Transverse colon (tissue), 4 donors: Measurements from ENCODE around the gene CDK17. TPM values are rescaled to one million over a fixed set of nuclear protein-coding genes. Genes with fewer than 3 reads are reported as not detected.
A peak's percentile ranks its signal among the peaks of the same experiment; 100 is the strongest.

Experiments
- DNase-seq: peaks from one replicate; pipeline ENCODE4 v3.0.0-alpha.2; 2019
- H3K27ac ChIP-seq, 4 donors: fragments of 200-600 bp; sonication (generic); 2 replicates each; pipeline ENCODE4 v1.5.1; 2016 to 2018; ENCODE audit warnings: inconsistent platforms in 4 of 4
- H3K27me3 ChIP-seq: fragments of 200-600 bp; sonication (generic); 2 replicates; pipeline ENCODE4 v1.5.1; 2017; ENCODE audit warnings: inconsistent platforms
- H3K36me3 ChIP-seq, 4 donors: fragments of 200-600 bp; sonication (generic); 2 replicates each; pipeline ENCODE4 v1.5.1; 2017 to 2019; ENCODE audit warnings: inconsistent platforms in 4 of 4
- H3K4me1 ChIP-seq, 4 donors: fragments of 200-600 bp; sonication (generic); 2 replicates each; pipeline ENCODE4 v1.5.1; 2017 to 2020; ENCODE audit warnings: inconsistent platforms in 4 of 4
- H3K4me3 ChIP-seq, 4 donors: fragments of 200-600 bp; sonication (generic); 1 replicate in 1 of 4; 2 replicates in 3 of 4; pipeline versions ENCODE4 v1.5.1 to v1.6.1; 2017 to 2019; ENCODE audit warnings: inconsistent platforms in 4 of 4
- H3K9me3 ChIP-seq, 2 donors: fragments of 200-600 bp; sonication (generic); 2 replicates each; pipeline ENCODE4 v1.5.1; 2017 to 2019; ENCODE audit warnings: inconsistent platforms in 2 of 2
- CTCF ChIP-seq, 5 experiments: fragments of 200-600 bp in 3 of 5; fragments of 450-650 bp in 2 of 5; sonication (generic) in 3 of 5; IDR thresholded peaks; 1 replicate in 2 of 5; 2 replicates in 3 of 5; pipeline ENCODE4 v1.5.1; 2016 to 2017; ENCODE audit warnings: antibody characterized with exemption in 5 of 5, inconsistent platforms in 3 of 5, mild to moderate bottlenecking in 2 of 5, moderate library complexity in 1 of 5
- EP300 ChIP-seq: sonication (generic); formaldehyde crosslinking; IDR thresholded peaks from one replicate; pipeline ENCODE4 v1.6.1; 2017; ENCODE audit warnings: antibody characterized with exemption, low read depth
- POLR2A ChIP-seq: fragments of 450-650 bp; IDR thresholded peaks from one replicate; pipeline ENCODE4 v1.6.1; 2016; ENCODE audit warnings: antibody characterized with exemption, mild to moderate bottlenecking, moderate library complexity
- POLR2AphosphoS5 ChIP-seq, 3 donors: sonication (generic); formaldehyde crosslinking; IDR thresholded peaks; one replicate each; pipeline ENCODE4 v1.6.1; 2016; ENCODE audit warnings: antibody characterized with exemption in 3 of 3
- WGBS, 2 donors: methylation state at CpG; one replicate each; pipeline ENCODE4 v1.1.5; 2018; ENCODE audit warnings: low coverage in 1 of 2; 5-methylcytosine and 5-hydroxymethylcytosine counted together
- in situ Hi-C, 4 donors: fragments of 200-750 bp; cut with MboI; loops; one replicate each; pipeline versions ENCODE4 v1.15.0 to v1.15.1; 2017; ENCODE audit warnings: low sequenced_read_pairs in 3 of 4, low pct_ligation_motif_present in 1 of 4, low pct_unique_long_range_greater_than_20kb in 1 of 4
- intact Hi-C: fragments of 100-400 bp; cut with DNase I; formaldehyde crosslinking; loops from one replicate; pipeline ENCODE4 v1.15.1; 2023; ENCODE audit warnings: low total_unique reads
- total RNA-seq, 4 donors: library from RNA; depleted of rRNA; stranded (reverse); fragments of >200 nt; gene quantifications; one replicate each; pipeline ENCODE4 v1.1.0, GENCODE V29; 2016

The CDK17 gene
- total RNA-seq, 4 donors from 2014 or later, result 32.5 to 81.4 (median 51.8) TPM

GRCh38 chr12:96260231-96260630, 140.0 kb downstream of the CDK17 start:
- H3K9me3 ChIP-seq, result no peaks in the 10 kb centered on the region
- in situ Hi-C loops, result no loop called here
- no peak overlapping the region for H3K4me3 ChIP-seq
- no peak for DNase-seq
- WGBS, 2 donors, result 92 to 93% methylated on average over 2 of the region's 2 CpGs
- no peaks in the 10 kb centered on the region for H3K36me3 ChIP-seq
- TF ChIP-seq CTCF (IDR thresholded peaks at IDR 0.05), result no peak
- TF ChIP-seq EP300, result no peak
- TF ChIP-seq POLR2AphosphoS5 (IDR thresholded peaks at IDR 0.05), result no peak
- no peak overlapping the region for H3K27ac ChIP-seq
- intact Hi-C loops, result no loop called here
- peaks cover 0 to 26% (median 0%) of the 10 kb centered on the region in 4 donors for H3K4me1 ChIP-seq
- H3K27me3 ChIP-seq, result no peaks in the 10 kb centered on the region

DNA sequence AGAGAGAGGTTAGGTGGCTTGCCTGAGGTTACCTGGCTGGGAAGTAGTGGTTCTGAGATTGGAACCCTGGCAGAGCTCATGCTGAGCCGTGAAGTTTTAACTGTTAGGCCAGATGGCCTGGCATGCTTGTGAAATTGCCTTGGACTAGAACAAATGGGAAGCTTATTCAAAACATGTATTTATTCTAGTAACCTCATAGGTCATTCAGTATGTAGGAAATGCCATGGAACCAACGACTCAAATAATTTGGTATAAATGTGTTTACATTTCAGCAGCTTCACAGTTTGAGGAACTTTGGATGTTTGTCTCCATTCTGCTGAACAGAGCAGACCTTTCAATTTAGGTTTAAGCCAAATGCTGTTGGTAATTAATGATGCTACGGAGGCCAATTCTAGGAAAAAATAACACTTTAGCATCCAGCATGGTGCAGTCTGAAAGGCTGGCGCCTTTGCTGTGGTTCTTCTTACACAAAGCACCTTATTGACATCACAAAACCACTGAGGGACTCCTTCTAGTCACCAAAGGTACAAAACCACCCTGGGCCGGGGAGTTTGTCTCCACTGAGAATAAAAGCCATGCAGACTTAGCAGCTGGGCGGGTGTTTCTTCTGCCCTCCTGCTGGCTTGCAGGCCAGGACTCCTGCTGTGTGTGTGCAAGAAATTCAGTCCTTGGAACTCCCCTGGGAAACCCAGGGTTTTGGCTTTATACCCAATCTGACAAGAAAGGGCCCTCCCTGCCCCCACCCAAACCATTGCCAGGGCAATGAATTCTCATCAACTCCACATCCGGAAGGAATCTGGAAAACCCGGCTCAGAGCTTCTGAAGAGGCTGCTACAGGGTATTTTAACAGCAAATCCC, 141.9 kb downstream of the CDK17 start:
- Histone ChIP-seq H3K27ac (peak overlapping the region; percentile 57 to 67 (median 62)), H3K27me3 (no peaks in the 10 kb centered on the region), H3K9me3 (no peaks in the 10 kb centered on the region), H3K36me3 (no peaks in the 10 kb centered on the region), H3K4me3 (no peak overlapping the region), H3K4me1 (peaks cover 0 to 32% (median 0%) of the 10 kb centered on the region in 4 donors)
- in situ Hi-C loops, result no loop called here
- intact Hi-C loops, result no loop called here
- TF ChIP-seq POLR2AphosphoS5 (IDR thresholded peaks at IDR 0.05) (no peak), EP300 (no peak), POLR2A (no peak), CTCF (IDR thresholded peaks at IDR 0.05) (no peak)
- WGBS, 2 donors, result 50 to 62% methylated on average over 1 to 8 of the region's 8 CpGs
- no peak for DNase-seq

DNA sequence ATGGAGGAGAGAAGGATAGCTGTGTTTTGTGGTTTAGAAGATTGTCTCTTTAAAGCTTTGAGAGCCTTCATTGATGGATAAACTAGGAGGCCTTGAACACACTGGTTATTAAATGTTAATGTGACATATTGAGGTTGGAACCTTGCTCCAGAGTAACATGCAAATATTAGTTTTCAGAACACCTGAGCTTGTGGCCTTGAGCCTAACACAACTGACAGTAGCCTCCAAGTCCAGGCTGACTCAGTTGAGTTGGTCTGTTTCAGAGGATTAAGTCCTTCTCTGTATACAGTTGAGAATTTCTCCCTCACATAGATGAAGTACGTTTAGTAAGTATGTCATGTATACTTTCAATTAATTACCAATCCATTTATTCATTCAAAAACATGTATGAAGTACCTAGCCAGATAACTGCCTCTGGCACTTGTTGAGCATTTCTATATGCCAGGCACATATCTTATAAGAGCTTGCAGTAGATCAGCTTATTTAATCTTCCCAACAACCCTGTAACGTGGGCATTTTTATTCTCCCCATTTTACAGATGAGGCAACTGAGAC, 142.6 kb downstream of the CDK17 start:
- in situ Hi-C loops (no loop called here), intact Hi-C loops (no loop called here)
- TF ChIP-seq EP300 (no peak), POLR2AphosphoS5 (IDR thresholded peaks at IDR 0.05) (no peak), CTCF (IDR thresholded peaks at IDR 0.05) (no peak)
- Histone ChIP-seq H3K27me3 (no peaks in the 10 kb centered on the region), H3K4me3 (no peak overlapping the region), H3K9me3 (no peaks in the 10 kb centered on the region), H3K4me1 (peaks cover 0 to 27% (median 0%) of the 10 kb centered on the region in 4 donors), H3K36me3 (no peaks in the 10 kb centered on the region), H3K27ac (peak overlapping the region; percentile 57 to 67 (median 62))
- DNase-seq, result no peak
- WGBS, 2 donors, result 80 to 81% methylated on average over 1 to 2 of the region's 2 CpGs

GRCh38 chr12:96256672-96257361, 143.4 kb downstream of the CDK17 start:
- no peak for DNase-seq
- TF ChIP-seq EP300, result no peak
- no peak for TF ChIP-seq POLR2AphosphoS5 (IDR thresholded peaks at IDR 0.05)
- TF ChIP-seq POLR2A, result no peak
- no peak for TF ChIP-seq CTCF (IDR thresholded peaks at IDR 0.05)
- Histone ChIP-seq H3K36me3 (no peaks in the 10 kb centered on the region), H3K27me3 (no peaks in the 10 kb centered on the region), H3K4me3 (no peak overlapping the region), H3K27ac (peak overlapping the region; percentile 57 to 67 (median 62)), H3K9me3 (no peaks in the 10 kb centered on the region), H3K4me1 (peaks cover 0 to 27% (median 0%) of the 10 kb centered on the region in 4 donors)
- intact Hi-C loops, result no loop called here
- 78 to 93% methylated on average over 3 to 7 of the region's 7 CpGs for whole genome bisulfite sequencing, 2 donors
- in situ Hi-C loops, result no loop called here
